Activated CD8-positive, alpha-beta memory T cell treated with anti-CD3 and anti-CD28 coated beads for 48 hours (primary cell): ENCODE measurements around the gene PIK3C2B.
A peak's percentile ranks its signal among the peaks of the same experiment; 100 is the strongest.

Experiments used
- DNase-seq, 3 experiments: peaks; one replicate each; pipeline ENCODE4 v3.0.0-alpha.2; 2020; ENCODE audit warnings: low read depth in 2 of 3, low spot score in 2 of 3

The PIK3C2B gene

DNA sequence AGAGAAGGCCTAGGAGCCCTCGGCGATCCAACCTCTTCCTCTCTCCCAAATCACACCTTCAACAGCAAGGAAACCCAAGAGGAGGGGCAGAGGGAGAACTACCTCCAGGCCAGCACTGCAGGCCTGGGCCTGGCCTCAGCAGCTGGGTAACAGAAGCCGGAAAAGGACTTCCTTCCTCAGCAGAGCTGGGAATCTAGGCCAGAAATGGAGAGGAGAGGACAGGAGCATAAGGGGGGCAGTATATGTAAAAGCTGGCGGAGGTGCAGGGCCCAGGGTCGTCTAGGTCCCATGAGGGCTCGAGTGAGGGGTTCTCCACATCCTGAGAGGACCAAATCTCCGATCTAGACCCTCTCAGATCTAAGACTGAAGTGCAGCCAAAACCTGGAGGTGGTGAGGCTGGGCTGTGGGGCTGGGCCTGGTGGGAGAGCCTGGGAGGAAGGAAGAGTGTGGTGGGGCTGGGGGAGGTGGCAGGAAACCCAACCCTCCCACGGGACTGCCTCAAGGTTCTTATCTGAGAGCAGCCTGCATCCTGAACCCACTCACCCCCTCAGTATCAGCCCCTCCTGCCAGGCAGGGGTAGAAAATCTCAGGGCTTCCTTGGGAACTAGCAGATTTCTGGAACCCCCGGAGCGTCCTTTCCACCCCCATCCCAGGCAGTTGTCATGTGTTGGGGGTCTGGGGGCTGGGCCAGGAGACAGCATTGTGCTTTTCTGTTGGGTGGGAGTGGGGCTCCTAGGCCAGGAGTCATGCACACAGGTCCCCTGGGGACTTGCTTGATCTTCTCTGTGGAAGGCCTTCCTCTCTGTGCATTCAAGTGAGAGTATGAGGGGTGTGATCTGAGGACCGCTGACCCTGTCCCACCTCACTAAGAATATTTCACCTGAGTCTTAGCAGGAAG is 33.0 kb downstream of the PIK3C2B start:
- no peak for DNase-seq

DNA sequence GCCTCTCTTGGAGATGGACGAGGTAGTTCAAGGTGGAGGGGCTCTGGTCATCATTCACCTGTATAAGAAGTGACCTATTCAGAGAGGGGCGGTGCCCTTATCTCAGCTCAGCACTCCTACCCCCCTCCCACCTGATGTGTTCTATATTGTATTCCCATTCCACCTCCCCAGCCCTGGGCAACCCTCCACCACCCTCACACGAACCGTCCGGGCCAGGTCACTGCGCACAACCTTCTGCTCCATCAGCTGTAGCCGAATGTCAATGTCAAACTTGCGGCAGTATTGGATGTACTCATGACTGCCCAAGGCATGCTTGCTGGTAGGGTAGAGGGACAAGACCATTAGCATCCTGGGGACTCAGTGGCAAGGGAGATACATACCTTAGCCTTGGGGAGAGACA is 34.3 kb downstream of the PIK3C2B start:
- no peak for DNase-seq

DNA sequence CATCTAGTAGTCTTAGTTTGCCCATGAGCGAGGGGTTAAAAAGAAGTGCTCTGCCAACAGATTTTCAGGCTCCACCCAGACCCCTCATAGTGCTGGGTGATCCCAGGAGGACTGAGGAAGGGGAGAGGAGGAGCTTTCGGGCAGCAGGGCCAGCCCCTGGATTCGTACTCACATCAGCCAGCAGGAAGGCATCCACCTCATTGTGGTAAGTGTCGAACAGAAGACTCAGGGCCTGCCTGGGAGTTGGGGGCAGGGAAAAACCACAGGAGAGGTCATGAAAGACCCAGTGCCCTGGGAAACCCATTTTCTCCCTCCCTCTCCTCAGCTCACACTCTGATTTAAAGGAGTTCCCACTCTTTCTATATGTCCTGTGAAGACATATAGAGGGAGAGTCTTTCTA is 34.9 kb downstream of the PIK3C2B start:
- no peak for DNase-seq

DNA sequence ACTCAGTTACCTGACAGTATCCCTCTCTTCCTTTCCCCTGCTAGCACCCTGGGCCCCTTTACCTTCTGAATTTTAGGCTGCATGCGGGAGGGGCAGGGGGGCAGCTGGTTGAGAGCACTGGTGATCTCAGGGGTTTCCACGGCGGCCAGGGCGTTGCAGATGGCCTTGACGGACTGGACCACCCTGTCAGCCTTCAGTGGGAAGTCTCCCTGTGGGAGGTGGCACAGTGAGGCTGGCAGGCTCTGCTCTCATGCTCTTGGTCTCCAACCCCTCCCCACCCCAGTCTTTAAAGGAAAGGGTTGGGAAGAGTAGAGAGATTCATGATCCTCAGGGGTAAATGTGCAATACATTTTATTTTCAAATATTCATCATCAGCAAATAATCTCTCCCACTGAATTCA is 36.9 kb downstream of the PIK3C2B start:
- no peak for DNase-seq

DNA sequence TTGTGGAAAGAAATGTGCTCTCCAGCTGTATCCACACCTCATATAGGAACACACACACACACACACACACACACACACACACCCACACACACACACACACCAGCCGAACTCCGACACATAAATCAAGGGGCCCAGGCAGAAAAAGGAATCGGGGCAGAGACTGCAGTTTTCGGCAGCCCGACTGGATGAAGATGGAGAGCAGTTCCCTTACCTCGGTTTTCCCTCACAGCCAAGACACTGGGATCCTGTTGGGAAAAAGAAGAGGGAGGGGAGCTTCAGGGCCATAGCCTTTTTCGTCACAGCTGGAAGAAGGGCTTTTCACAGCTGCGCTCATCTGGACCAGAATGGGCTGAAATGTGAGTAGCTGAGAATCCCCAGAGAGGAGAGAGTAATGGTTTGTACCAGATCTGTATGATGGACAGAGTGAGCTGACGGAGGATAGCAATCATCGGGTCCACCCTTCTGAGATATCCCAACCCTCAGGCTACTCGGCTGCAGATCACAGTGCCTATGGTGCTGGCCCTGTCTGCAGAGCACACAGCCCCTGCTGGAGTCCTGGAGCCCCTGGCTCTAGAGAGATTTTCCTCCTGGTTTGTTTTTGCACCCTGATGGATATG is 37.7 kb downstream of the PIK3C2B start:
- no peak for DNase-seq

DNA sequence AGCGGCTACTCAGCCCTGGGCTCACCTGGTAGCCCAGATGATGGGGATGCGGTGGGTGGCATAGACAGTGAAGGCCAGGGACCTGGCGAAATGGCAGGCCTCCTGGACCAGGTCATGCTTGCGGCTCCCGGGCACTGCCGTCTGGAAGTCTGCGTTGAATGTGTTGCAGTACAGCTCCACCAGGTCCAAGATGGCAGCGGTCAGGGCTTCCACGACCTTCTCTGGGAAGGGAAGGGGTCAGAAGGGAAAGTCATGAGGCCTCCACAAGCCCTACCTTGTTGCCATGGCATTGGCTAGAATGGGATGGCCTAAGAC is 38.8 kb downstream of the PIK3C2B start:
- DNase-seq: no peak

DNA sequence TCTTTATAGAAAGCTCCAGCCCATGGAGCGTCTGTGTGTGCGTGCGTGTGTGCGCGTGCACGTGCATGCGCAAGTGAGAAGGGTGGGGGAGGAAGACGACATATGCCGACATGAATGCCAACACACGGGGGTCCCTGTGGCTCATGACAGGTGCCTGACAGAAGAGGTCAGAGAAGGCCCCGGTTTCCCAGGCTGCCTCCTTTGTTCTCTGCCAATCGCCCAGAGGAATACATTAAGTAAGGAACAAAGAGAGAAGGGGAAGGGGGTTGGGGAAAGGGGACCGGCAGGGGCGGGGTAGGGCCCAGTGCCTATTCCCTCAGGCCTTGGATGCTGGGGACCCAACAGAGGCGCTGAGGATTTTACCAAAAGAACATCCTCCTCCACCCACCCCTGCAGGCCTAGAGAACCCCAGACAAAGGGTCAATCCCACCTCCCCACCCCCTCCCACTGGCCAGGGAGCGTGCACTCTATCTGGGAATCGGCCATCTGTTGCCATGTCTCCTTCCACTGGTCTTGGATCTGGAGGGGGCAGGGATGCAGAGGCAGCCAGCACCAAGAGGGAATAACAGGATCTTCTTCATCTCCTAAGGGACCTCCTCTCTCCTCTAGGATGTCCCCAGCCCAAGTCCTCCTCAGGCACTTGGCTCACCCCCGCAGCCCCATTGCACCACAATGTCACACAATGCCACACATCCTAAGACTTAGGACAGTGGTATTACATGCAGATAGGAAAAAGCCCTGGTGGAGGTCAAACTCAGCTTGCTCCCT is 39.4 kb downstream of the PIK3C2B start:
- DNase-seq: no peak

DNA sequence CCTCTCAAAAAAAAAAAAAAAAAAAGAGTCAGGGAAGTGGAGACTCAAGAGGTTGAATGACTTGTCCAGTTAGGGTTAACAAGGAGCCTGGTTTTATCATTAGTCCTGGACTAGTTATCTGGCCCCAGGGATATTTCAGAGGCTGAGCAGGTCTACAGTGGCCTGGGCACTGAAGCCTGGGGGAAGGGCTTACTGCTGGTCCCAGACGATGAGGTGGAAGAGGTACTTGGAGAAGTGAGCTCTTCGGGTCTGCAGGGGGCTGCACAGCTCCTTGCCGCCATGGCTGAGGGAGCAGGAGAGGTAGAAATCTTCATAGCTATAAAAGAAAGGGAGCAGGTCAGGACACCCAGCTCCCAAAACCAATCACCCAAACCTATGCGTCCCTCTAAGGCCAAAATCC is 40.1 kb downstream of the PIK3C2B start:
- DNase-seq: no peak

DNA sequence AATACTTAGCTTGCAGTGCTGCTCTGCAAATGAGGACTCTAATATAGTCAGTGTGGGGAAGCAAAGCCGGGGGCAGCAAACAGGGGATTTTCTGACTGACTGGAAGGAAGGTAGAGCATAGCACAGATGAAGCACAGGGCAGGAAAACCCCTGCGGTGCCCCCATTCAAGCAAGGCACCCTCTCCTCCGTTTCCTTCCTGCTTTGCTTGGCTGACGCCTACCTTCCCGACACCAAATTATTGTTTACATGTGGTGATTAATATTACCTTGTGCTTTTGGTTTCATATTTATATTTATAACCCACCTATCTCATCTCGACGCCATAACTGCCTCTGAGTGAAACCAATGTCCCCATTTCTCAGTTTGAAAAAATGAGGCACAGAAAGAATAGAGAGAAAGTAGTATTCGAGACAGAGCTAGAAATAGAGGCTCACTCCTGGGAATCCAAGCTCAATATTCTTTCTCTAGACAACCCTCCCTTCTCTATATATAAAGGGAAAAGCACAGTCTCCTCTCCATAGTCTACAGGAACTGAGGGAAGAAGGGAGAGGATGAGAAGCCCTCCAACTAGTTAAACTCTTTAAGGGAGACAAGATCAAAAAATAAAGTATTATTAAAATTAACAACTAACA is 41.3 kb downstream of the PIK3C2B start:
- peak in 1 of 3 experiments; percentile 38 for DNase-seq

DNA sequence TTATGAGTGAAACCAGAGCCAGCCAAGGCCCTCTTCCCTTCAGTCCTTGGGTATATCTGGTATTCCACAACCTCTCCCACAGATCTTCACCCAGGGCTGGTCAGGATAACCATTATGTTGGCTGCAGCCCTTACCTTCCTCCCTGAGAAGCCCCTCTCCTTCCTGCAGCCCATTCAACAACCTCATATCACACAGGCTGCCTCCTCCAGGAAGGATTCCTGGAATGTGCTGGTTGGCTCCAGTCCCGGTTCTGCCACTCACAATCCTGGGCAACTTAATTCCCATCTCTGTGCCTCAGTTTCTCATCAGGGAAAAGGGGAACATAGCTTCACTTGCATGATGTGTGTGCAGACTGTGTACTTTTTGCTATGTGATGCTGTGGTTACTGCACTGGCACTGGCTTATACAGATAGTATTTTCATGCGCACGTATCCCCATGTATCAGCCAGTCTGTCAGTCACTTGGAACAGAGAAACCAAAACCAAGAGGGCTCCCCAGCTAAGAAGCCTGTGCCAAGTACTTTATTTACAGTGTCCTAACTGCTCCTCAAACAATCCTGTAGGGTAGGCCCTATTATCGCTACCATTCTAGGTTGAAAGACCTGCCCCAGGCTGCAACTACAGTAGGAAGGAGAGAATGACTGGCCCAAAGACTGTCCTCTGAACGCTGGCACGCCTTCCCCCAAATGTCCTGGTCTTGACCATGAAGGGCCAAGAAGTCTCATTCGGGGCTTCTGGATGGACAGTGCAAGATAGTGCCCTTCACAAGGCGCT is 43.1 kb downstream of the PIK3C2B start:
- no peak for DNase-seq

DNA sequence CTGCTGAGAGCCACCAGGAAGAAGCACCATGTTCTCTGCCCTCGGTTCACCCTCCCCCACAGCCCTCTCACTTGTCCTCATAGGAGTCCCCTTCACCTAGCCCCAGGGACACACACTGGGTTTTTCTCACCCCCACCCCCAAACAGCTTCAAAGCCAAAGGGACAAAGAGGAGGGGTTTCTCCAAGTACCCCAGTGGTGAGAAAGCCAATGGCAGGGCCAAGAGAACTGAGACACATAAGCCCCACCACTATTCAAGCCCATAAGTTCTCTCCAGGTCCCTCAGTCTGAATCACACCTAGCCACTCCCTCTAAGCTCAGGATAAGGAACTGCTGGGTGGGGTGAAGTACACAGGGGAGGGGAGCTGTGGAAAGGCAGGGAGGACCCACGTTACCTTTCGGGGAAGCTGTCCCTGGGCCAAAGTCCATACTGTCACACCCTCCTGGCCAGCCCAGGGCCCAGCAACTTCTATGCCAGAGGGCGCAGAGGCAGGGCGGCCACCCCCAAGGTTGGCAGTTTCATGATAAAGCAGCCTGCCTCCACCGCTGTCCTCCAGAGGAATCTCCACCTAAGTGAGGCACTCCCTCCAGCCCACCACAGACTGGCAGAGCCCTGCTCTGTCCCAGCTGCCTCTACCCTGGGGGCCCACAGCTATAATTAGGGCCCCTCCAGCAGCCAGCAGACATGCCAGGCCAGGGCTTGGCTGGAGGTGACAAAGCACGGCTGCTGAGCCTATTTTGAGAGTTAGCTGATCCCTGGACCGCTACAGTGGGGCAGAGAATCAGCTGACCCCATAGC is 43.9 kb downstream of the PIK3C2B start:
- no peak for DNase-seq

DNA sequence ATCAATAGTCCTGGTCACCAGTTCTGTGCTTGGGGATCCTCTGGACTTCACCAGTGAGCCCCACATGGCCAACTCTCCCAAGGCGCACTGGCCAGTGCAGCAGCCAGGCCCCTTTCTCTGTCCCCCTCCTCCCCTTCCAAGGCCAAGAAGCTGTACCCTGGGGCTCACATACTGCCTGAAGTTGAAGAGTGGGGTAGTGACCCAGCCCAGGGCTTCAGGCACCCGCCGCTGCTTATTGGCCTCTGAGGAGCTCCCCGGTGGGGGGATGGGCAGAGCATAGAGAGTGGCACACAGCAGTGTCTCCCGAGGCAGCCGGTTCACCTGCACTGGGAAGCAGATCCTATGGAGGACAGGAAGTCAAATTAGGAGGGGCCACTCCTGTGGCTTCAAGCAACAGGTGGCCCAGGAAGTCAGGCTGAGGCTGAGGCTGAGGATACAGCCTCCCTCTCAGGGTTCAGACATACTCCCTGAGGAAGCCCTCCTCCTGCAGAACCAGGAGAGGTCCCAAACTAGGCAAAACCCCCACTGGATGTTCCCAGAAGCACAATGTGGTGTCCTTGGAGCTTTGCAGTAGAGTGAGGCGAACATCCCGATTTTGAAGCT is 44.8 kb downstream of the PIK3C2B start:
- no peak for DNase-seq

DNA sequence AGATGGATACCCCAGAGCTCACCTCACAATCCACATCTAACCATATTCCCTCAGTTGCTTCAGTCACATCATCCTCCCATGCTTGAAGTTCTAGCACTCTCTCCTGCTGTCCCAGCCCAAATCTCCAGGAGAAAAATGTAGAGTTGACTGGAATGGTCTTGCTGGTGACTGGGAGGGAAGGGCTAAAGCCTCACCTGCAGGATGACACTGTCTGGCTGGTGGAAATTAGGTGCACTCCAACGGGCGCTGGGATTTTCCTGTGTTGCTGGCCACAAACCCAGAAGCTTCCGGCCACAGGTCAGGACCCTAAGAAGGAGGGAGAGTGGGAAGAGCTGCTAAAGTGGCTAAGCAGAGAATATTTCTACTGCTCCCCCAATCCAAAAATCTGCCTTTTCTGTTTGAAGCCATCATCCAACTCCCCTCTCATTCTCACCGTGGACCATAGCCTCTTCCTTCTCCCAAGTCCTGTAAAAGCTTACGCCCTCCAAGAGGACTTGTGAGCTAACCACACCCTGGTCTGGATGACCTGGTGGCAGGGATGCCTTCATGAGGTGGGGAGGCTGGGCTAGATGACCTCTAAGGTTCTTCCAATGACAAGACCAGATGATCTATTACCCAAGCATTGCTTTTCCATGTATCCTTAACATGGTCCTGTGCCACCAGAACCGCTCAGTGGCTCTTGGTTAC is 45.5 kb downstream of the PIK3C2B start:
- no peak for DNase-seq

DNA sequence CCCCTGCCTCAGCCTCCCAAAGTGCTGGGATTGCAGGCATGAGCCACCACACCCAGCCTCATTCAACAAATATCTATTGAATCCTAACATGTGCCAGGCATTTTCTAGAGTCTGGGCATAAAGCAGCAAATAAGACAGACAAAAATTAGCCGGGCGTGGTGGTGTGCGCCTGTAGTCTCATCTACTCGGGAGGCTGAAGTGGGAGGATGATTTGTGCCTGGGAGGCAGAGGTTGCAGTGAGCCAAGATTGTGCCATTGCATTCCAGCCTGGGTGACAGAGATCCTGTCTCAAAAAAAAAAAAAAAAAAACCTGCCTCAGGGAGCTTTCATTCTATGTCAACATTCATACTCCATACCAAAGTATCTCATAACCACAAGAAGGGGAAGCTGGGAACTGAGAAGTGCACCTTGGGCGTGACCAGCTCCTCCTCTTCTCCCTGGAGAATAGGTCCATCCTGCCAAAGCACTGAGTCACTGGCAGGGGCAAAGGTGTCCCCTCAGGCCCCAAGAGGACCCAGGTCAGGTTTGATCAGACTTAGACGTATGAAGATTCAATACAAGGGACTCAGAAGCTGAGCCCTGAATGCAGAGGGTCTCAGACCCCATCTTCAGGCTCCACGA is 46.2 kb downstream of the PIK3C2B start:
- no peak for DNase-seq

DNA sequence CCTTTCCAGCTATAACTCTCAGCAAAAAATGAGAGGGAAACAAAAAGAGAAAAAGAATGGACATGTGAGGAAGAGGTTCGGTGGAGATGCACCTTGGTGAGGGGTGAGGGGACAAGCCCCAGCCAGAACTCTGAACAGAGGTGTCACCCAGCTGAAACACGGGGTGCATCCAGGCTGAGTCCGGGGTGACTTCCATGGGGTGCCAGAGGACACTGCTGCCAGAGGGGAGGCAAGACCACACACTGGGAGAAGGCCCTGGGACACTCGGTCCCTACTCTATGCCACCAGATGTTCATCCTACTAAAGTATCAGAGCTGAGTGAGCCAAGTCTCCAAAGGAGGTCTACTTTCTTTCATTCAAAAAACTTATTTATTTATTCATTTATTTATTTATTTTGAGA is 46.9 kb downstream of the PIK3C2B start:
- DNase-seq: no peak

DNA sequence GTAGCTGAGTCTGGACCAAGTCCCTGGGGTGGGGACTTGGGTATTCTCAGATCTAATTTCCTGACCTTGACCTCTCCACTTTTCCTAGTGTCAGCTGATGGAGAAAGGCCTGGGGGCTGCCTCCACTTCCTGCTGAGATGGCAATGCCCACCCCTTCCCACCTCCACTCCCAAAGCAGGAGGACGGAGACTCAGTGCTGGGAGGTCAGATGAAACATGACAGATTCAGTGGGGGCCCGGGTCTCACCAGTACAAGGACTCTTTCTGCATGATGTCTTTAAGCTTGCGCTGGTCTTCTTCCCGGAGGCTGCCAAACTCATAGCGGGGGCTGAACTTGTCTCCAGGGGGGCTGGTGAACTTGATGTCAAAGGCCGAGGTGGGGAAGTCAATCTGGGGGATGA is 47.4 kb downstream of the PIK3C2B start:
- no peak for DNase-seq

DNA sequence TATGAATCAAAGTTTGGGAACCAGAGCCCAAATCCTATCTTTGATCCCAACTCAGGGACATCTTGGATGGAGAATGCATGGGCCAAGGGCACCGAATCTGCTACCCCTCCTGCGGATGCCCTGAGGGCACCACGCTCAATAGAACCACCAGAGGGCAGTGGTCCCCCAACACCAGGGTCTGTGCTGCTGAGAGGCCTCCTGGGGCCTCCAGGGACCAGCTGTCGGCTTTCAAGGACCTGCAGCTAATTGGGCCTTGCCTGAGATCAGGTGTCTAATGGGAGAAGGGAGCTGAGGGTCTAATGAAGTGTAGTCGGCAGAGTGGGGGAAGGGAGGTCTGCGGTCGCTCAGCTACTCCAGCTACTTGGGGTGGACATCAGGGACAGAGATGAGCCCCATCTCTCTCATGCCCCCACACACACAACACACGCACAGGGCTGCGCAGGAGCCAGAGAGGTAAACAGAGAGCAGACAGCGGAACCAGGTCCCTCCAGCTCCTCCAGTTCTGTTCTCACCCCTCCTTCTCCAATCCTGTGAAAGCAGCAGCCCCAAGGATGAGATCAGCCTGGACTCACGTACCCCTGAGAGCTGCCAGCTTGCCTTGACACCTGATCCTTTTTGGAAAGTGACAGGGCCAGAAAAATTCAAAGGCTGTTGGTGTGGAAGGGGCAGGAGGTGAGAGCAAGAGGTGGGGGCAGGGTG is 48.0 kb downstream of the PIK3C2B start:
- DNase-seq: peak in 2 of 3 experiments; percentile 33 to 36

DNA sequence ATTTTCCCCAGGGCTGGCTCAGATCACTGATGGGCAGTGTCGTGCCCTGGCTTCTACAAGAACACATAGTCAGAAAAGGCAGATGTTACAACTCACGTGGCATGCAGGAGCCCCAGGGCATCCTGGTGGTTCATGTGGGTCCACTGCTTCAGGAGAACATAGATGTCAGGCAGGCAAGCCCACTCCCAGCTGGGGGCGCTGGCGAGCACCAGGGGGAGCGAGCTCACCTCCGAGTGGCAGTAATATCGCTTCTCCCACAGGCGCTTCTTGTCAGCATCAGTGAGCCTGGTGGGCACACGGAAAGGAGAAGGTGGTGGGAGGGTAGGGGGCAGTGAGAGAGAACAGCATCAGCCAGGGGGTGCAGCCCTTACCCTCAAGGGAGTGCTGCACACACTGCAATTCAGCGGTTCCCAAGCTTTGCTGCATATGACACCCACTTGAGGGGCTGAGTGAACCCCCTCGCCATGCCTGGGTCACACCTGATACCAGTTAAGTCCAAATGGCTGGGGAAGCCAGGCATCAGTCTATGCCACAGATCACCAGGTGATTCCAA is 48.7 kb downstream of the PIK3C2B start:
- no peak for DNase-seq
